H9 (cell line): Measurements from ENCODE around the gene DISC1. TPM values are rescaled to one million over a fixed set of nuclear protein-coding genes. Genes with fewer than 3 reads are reported as not detected.

ENCODE experiments used
- DNase-seq: peaks from one replicate; pipeline ENCODE4 v3.0.0-alpha.2; 2017
- H2AFZ ChIP-seq: one replicate; pipeline ENCODE4 v1.6.1; 2013; ENCODE audit warnings: mild to moderate bottlenecking, low read length, control low read depth, moderate library complexity
- H2AK5ac ChIP-seq: 2 replicates; pipeline ENCODE4 v1.6.1; 2013; ENCODE audit warnings: low read length, control low read depth, mixed read lengths; ENCODE audit not compliant: insufficient read length
- H2BK120ac ChIP-seq: one replicate; pipeline ENCODE4 v1.6.1; 2013; ENCODE audit warnings: low read depth, mild to moderate bottlenecking, low read length, control low read depth, inconsistent platforms; ENCODE audit not compliant: poor library complexity, severe bottlenecking
- H2BK12ac ChIP-seq: 2 replicates; pipeline ENCODE4 v1.6.1; 2013; ENCODE audit warnings: low read length, control low read depth, mixed read lengths, low read depth; ENCODE audit not compliant: insufficient read length
- H2BK15ac ChIP-seq: 2 replicates; pipeline ENCODE4 v1.6.1; 2013; ENCODE audit warnings: low read depth, low read length, control low read depth
- H2BK20ac ChIP-seq: one replicate; pipeline ENCODE4 v1.6.1; 2013; ENCODE audit warnings: low read depth, mild to moderate bottlenecking, low read length, control low read depth, inconsistent platforms; ENCODE audit not compliant: poor library complexity, severe bottlenecking
- H2BK5ac ChIP-seq: 2 replicates; pipeline ENCODE4 v1.6.1; 2013; ENCODE audit warnings: low read length, control low read depth, mixed read lengths; ENCODE audit not compliant: insufficient read length
- H3K14ac ChIP-seq: 2 replicates; pipeline ENCODE4 v1.6.1; 2013; ENCODE audit warnings: low read length, control low read depth; ENCODE audit not compliant: insufficient read depth
- H3K18ac ChIP-seq: 2 replicates; pipeline ENCODE4 v1.6.1; 2013; ENCODE audit warnings: low read depth, mild to moderate bottlenecking, mixed read lengths, low read length, control low read depth; ENCODE audit not compliant: insufficient read length
- H3K23ac ChIP-seq: 2 replicates; pipeline ENCODE4 v1.6.1; 2013; ENCODE audit warnings: low read length, control low read depth, mixed read lengths, low read depth; ENCODE audit not compliant: insufficient read length
- H3K23me2 ChIP-seq: 2 replicates; pipeline ENCODE4 v1.6.1; 2013; ENCODE audit warnings: low read depth, mild to moderate bottlenecking, mixed read lengths, low read length, control low read depth; ENCODE audit not compliant: insufficient read length, poor library complexity, severe bottlenecking
- H3K27ac ChIP-seq: 2 replicates; pipeline ENCODE4 v1.5.1; 2013; ENCODE audit warnings: low read length, control low read depth, mixed read lengths, low read depth; ENCODE audit not compliant: insufficient read length
- H3K27me3 ChIP-seq: 2 replicates; pipeline ENCODE4 v1.6.1; 2013; ENCODE audit warnings: low read length, control low read depth, inconsistent platforms; ENCODE audit not compliant: insufficient read depth
- H3K4ac ChIP-seq: 2 replicates; pipeline ENCODE4 v1.6.1; 2013; ENCODE audit warnings: low read depth, mild to moderate bottlenecking, control low read depth, inconsistent platforms, low read length, moderate library complexity
- H3K4me1 ChIP-seq: 2 replicates; pipeline ENCODE4 v1.6.1; 2013; ENCODE audit warnings: low read length, control low read depth, inconsistent platforms; ENCODE audit not compliant: insufficient read depth
- H3K4me2 ChIP-seq: 2 replicates; pipeline ENCODE4 v1.6.1; 2013; ENCODE audit warnings: low read length, control low read depth, mixed read lengths; ENCODE audit not compliant: insufficient read length, insufficient read depth
- H3K56ac ChIP-seq: 2 replicates; pipeline ENCODE4 v1.6.1; 2013; ENCODE audit warnings: low read depth, mild to moderate bottlenecking, mixed read lengths, low read length, control low read depth; ENCODE audit not compliant: insufficient read length
- H3K79me1 ChIP-seq: 2 replicates; pipeline ENCODE4 v1.6.1; 2013; ENCODE audit warnings: low read depth, mild to moderate bottlenecking, moderate library complexity, low read length, control low read depth, inconsistent platforms; ENCODE audit not compliant: insufficient read depth, poor library complexity, severe bottlenecking
- H3K79me2 ChIP-seq: 2 replicates; pipeline ENCODE4 v1.6.1; 2013; ENCODE audit warnings: low read length, control low read depth, inconsistent platforms; ENCODE audit not compliant: insufficient read depth
- H3K9ac ChIP-seq: 2 replicates; pipeline ENCODE4 v1.6.1; 2013; ENCODE audit warnings: low read length, control low read depth, mixed read lengths; ENCODE audit not compliant: insufficient read length; ENCODE audit errors: extremely low read depth
- H3K9me3 ChIP-seq: one replicate; pipeline ENCODE4 v1.6.1; 2013; ENCODE audit warnings: low read depth, low read length, inconsistent platforms; ENCODE audit not compliant: control insufficient read depth
- H3T11ph ChIP-seq: one replicate; pipeline ENCODE4 v1.6.1; 2013; ENCODE audit warnings: mild to moderate bottlenecking, low read length, control low read depth, inconsistent platforms
- H4K20me1 ChIP-seq: one replicate; pipeline ENCODE4 v1.6.1; 2013; ENCODE audit not compliant: control insufficient read depth, insufficient read length, insufficient read depth
- H4K5ac ChIP-seq: 2 replicates; pipeline ENCODE4 v1.6.1; 2013; ENCODE audit warnings: low read depth, mild to moderate bottlenecking, mixed read lengths, low read length, control low read depth; ENCODE audit not compliant: insufficient read length
- H4K8ac ChIP-seq: replicated peaks from 2 replicates; pipeline ENCODE4 v1.6.1; 2013; ENCODE audit warnings: low read length, control low read depth, mixed read lengths, low read depth; ENCODE audit not compliant: insufficient read length
- H4K91ac ChIP-seq: 2 replicates; pipeline ENCODE4 v1.6.1; 2013; ENCODE audit warnings: low read depth, mild to moderate bottlenecking, moderate library complexity, mixed read lengths, low read length, control low read depth; ENCODE audit not compliant: insufficient read length
- H3K27ac Mint-ChIP-seq, 3 experiments: 2 replicates in 2 of 3; 3 replicates in 1 of 3; pipeline ENCODE4 v1.8.0; 2020 to 2021; ENCODE audit warnings: mixed read lengths in 3 of 3, mild to moderate bottlenecking in 1 of 3, moderate library complexity in 1 of 3
- H3K27me3 Mint-ChIP-seq: 2 replicates; pipeline ENCODE4 v1.8.0; 2021; ENCODE audit warnings: low read depth, mild to moderate bottlenecking, moderate library complexity, mixed read lengths
- H3K36me3 Mint-ChIP-seq, 3 experiments: 2 replicates in 2 of 3; 3 replicates in 1 of 3; pipeline ENCODE4 v1.8.0; 2020 to 2021; ENCODE audit warnings: low read depth in 3 of 3, mixed read lengths in 3 of 3; ENCODE audit not compliant: insufficient read depth in 1 of 3
- H3K4me1 Mint-ChIP-seq, 2 experiments: 2 replicates each; pipeline ENCODE4 v1.8.0; 2020; ENCODE audit warnings: mixed read lengths in 2 of 2
- H3K4me3 Mint-ChIP-seq, 2 experiments: 2 replicates in 1 of 2; 3 replicates in 1 of 2; pipeline ENCODE4 v1.8.0; 2020 to 2021; ENCODE audit warnings: mild to moderate bottlenecking in 2 of 2, mixed read lengths in 2 of 2, moderate library complexity in 1 of 2
- H3K9me3 Mint-ChIP-seq, 2 experiments: 2 replicates in 1 of 2; 3 replicates in 1 of 2; pipeline ENCODE4 v1.8.0; 2020; ENCODE audit warnings: mild to moderate bottlenecking in 2 of 2, mixed read lengths in 2 of 2, moderate library complexity in 1 of 2
- CTCF ChIP-seq: fragments of 200-600 bp; sonication (generic); conservative IDR thresholded peaks from 3 replicates; pipeline ENCODE4 v1.8.0; 2021; ENCODE audit warnings: antibody characterized with exemption, mild to moderate bottlenecking
- WGBS: extraction: QIAGEN DNeasy Blood & Tissue Kit; methylation state at CpG from one replicate; pipeline ENCODE4 v1.1.7; 2013; ENCODE audit warnings: missing lambda C conversion rate, low lambda C conversion rate, mixed read lengths; ENCODE audit not compliant: insufficient read length; ENCODE audit errors: extremely low coverage; 5-methylcytosine and 5-hydroxymethylcytosine counted together
- total RNA-seq: library from RNA; stranded (reverse); gene quantifications from 2 replicates; pipeline ENCODE4 v1.2.1, GENCODE V29; 2021

Gene DISC1
- total RNA-seq, 1 experiment from 2014 or later: 2.5 TPM

- Histone ChIP-seq H3K79me1 (no peaks in the 10 kb centered on the region), H3K27ac (no peak overlapping the region), H2BK5ac (no peak overlapping the region), H2BK12ac (no peak overlapping the region), H2AFZ (no peak overlapping the region), H3K23ac (no peak overlapping the region), H2BK120ac (no peak overlapping the region), H3K4me2 (no peak overlapping the region), H4K20me1 (no peaks in the 10 kb centered on the region), H3K27me3 (no peaks in the 10 kb centered on the region), H3K14ac (no peak overlapping the region), H2BK20ac (no peak overlapping the region), H3K56ac (no peak overlapping the region), H3T11ph (no peak overlapping the region), H3K18ac (no peak overlapping the region), H4K91ac (no peak overlapping the region), H3K9ac (no peak overlapping the region), H3K4ac (no peak overlapping the region), H4K5ac (no peak overlapping the region), H3K4me1 (no peaks in the 10 kb centered on the region), H2AK5ac (no peak overlapping the region), H3K9me3 (no peaks in the 10 kb centered on the region), H3K23me2 (no peaks in the 10 kb centered on the region), H3K79me2 (no peaks in the 10 kb centered on the region), H2BK15ac (no peak overlapping the region), H4K8ac (no peak overlapping the region)
- WGBS: no CpG with 5 or more reads among the region's 1 CpG
- no peak overlapping the region for H3K27ac Mint-ChIP-seq
- DNase-seq: no peak
- H3K9me3 Mint-ChIP-seq: peaks cover 0 to 2% of the 10 kb centered on the region in 2 experiments; a peak in 2 of 5 replicates
- peaks cover 12% of the 10 kb centered on the region for H3K27me3 Mint-ChIP-seq
- no peaks in the 10 kb centered on the region; a peak in 1 of 7 replicates for H3K36me3 Mint-ChIP-seq
- no peak overlapping the region for H3K4me3 Mint-ChIP-seq
- no peaks in the 10 kb centered on the region for H3K4me1 Mint-ChIP-seq
- TF ChIP-seq CTCF: no peak
Measured at GRCh38 chr1:231738554-231738953, 112.0 kb downstream of the DISC1 start.
